SK-N-SH treated with all-trans-retinoic acid at 6 μM for 48 hours (cell line): ENCODE measurements around the gene KCNK2.

Experiments used
- OSR1 ChIP-seq: fragments of 250-450 bp; sonication (Bioruptor Pico); IDR thresholded peaks from 2 replicates; pipeline ENCODE4 v1.8.0; 2022; ENCODE audit warnings: moderate library complexity, mild to moderate bottlenecking, inconsistent platforms
- RARB ChIP-seq: fragments of 250-450 bp; sonication (Bioruptor Pico); IDR thresholded peaks from 2 replicates; pipeline ENCODE4 v1.8.0; 2021; ENCODE audit warnings: mild to moderate bottlenecking, moderate library complexity
- TCF4 ChIP-seq: fragments of 250-450 bp; sonication (Bioruptor Pico); IDR thresholded peaks from 2 replicates; pipeline ENCODE4 v1.8.0; 2021; ENCODE audit warnings: mild to moderate bottlenecking, moderate library complexity, borderline replicate concordance
- ZFP3 ChIP-seq: fragments of 250-450 bp; sonication (Bioruptor Pico); IDR thresholded peaks from 2 replicates; pipeline ENCODE4 v1.5.0; 2020; ENCODE audit warnings: mild to moderate bottlenecking, moderate library complexity
- TF ChIP-seq, protein P1 (sequence below): fragments of 250-450 bp; sonication (Bioruptor Pico); IDR thresholded peaks from 2 replicates; pipeline ENCODE4 v1.5.1; 2020; ENCODE audit warnings: low read depth, mild to moderate bottlenecking, moderate library complexity
- TF ChIP-seq, protein P2 (sequence below): fragments of 250-450 bp; sonication (Bioruptor Pico); IDR thresholded peaks from 2 replicates; pipeline ENCODE4 v1.8.0; 2020; ENCODE audit warnings: mild to moderate bottlenecking, moderate library complexity, borderline replicate concordance

DNA sequence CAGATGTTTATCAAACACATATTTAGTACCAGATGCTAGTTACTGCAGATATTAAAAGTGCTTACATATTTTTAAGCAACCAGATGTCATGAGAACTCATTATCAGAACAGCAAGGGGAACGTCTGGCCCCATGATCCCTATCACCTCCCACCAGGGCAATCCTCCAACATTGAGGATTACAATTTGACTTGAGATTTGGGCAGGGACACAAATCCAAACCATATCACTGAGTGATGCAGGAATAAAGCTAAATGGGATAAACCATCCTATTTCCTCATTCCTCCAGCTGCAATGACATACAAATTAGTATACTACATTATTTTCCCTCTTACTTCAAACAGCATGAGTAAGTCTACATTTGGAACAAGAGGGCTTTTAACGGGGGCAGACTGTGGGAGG is 3.1 kb upstream of the KCNK2 start:
- TF ChIP-seq TCF4 (no peak), ZFP3 (CRISPR knock-in tag) (no peak), OSR1 (CRISPR knock-in tag) (no peak), RARB (CRISPR knock-in tag) (no peak)
- TF ChIP-seq, protein P1, sequence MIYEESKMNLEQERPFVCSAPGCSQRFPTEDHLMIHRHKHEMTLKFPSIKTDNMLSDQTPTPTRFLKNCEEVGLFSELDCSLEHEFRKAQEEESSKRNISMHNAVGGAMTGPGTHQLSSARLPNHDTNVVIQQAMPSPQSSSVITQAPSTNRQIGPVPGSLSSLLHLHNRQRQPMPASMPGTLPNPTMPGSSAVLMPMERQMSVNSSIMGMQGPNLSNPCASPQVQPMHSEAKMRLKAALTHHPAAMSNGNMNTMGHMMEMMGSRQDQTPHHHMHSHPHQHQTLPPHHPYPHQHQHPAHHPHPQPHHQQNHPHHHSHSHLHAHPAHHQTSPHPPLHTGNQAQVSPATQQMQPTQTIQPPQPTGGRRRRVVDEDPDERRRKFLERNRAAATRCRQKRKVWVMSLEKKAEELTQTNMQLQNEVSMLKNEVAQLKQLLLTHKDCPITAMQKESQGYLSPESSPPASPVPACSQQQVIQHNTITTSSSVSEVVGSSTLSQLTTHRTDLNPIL (CRISPR knock-in tag) = no peak
- TF ChIP-seq, protein P2, sequence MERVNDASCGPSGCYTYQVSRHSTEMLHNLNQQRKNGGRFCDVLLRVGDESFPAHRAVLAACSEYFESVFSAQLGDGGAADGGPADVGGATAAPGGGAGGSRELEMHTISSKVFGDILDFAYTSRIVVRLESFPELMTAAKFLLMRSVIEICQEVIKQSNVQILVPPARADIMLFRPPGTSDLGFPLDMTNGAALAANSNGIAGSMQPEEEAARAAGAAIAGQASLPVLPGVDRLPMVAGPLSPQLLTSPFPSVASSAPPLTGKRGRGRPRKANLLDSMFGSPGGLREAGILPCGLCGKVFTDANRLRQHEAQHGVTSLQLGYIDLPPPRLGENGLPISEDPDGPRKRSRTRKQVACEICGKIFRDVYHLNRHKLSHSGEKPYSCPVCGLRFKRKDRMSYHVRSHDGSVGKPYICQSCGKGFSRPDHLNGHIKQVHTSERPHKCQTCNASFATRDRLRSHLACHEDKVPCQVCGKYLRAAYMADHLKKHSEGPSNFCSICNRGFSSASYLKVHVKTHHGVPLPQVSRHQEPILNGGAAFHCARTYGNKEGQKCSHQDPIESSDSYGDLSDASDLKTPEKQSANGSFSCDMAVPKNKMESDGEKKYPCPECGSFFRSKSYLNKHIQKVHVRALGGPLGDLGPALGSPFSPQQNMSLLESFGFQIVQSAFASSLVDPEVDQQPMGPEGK (CRISPR knock-in tag) = no peak
